Esophagus squamous epithelium (tissue), 5 donors: ENCODE data around the gene HEPH. TPM values are rescaled to one million over a fixed set of nuclear protein-coding genes. Genes with fewer than 3 reads are reported as not detected.
A peak's percentile ranks its signal among the peaks of the same experiment; 100 is the strongest.
"Not testable (repeated sequence)": the region's sequence is repeated elsewhere in the genome, so short reads cannot be mapped to it uniquely, and the experiment has no call there.

Experiments
- DNase-seq: peaks from one replicate; lab custom pipeline; 2025; lab: John Stamatoyannopoulos, UW
- H3K27ac ChIP-seq, 4 donors: fragments of 200-600 bp; sonication (generic); one replicate each; pipeline ENCODE4 v1.5.1; 2016 to 2019; ENCODE audit warnings: mild to moderate bottlenecking in 1 of 4
- H3K27me3 ChIP-seq, 4 donors: fragments of 200-600 bp; sonication (generic); 1 replicate in 3 of 4; 2 replicates in 1 of 4; pipeline versions ENCODE4 v1.5.1 to v1.6.0; 2017 to 2021; ENCODE audit warnings: antibody characterized with exemption in 1 of 4
- H3K36me3 ChIP-seq, 3 donors: fragments of 200-600 bp; sonication (generic); one replicate each; pipeline ENCODE4 v1.5.1; 2016 to 2019
- H3K4me1 ChIP-seq, 3 donors: fragments of 200-600 bp; sonication (generic); one replicate each; pipeline ENCODE4 v1.5.1; 2017 to 2019
- H3K4me3 ChIP-seq, 4 donors: fragments of 200-600 bp; sonication (generic); 1 replicate in 3 of 4; 2 replicates in 1 of 4; pipeline ENCODE4 v1.5.1; 2016 to 2019; ENCODE audit warnings: mild to moderate bottlenecking in 2 of 4, moderate library complexity in 1 of 4
- H3K9me3 ChIP-seq, 3 donors: fragments of 200-600 bp; sonication (generic); one replicate each; pipeline ENCODE4 v1.5.1; 2016 to 2019
- POLR2A ChIP-seq, 4 donors: fragments of 450-650 bp; IDR thresholded peaks; one replicate each; pipeline ENCODE4 v1.6.1; 2017; ENCODE audit warnings: antibody characterized with exemption in 4 of 4, mild to moderate bottlenecking in 4 of 4, moderate library complexity in 3 of 4
- WGBS, 2 donors: methylation state at CpG; one replicate each; pipeline ENCODE4 v1.1.5; 2018; 5-methylcytosine and 5-hydroxymethylcytosine counted together
- intact Hi-C: fragments of 100-400 bp; cut with DNase I; formaldehyde crosslinking; loops from one replicate; pipeline ENCODE4 v1.15.0; 2022
- total RNA-seq, 4 donors: library from RNA; depleted of rRNA; stranded (reverse); fragments of >200 nt; gene quantifications; one replicate each; pipeline ENCODE4 v1.1.0, GENCODE V29; 2016
- TF ChIP-seq, protein P1 (sequence below), 6 experiments: fragments of 450-650 bp in 4 of 6; fragments of 200-600 bp in 2 of 6; sonication (generic) in 2 of 6; IDR thresholded peaks; one replicate each; pipeline ENCODE4 v1.5.1; 2016 to 2019; ENCODE audit warnings: antibody characterized with exemption in 6 of 6, mild to moderate bottlenecking in 4 of 6, moderate library complexity in 4 of 6
- donor health status: DM: yes; HTN: yes; CAD: no.

HEPH gene, protein sequence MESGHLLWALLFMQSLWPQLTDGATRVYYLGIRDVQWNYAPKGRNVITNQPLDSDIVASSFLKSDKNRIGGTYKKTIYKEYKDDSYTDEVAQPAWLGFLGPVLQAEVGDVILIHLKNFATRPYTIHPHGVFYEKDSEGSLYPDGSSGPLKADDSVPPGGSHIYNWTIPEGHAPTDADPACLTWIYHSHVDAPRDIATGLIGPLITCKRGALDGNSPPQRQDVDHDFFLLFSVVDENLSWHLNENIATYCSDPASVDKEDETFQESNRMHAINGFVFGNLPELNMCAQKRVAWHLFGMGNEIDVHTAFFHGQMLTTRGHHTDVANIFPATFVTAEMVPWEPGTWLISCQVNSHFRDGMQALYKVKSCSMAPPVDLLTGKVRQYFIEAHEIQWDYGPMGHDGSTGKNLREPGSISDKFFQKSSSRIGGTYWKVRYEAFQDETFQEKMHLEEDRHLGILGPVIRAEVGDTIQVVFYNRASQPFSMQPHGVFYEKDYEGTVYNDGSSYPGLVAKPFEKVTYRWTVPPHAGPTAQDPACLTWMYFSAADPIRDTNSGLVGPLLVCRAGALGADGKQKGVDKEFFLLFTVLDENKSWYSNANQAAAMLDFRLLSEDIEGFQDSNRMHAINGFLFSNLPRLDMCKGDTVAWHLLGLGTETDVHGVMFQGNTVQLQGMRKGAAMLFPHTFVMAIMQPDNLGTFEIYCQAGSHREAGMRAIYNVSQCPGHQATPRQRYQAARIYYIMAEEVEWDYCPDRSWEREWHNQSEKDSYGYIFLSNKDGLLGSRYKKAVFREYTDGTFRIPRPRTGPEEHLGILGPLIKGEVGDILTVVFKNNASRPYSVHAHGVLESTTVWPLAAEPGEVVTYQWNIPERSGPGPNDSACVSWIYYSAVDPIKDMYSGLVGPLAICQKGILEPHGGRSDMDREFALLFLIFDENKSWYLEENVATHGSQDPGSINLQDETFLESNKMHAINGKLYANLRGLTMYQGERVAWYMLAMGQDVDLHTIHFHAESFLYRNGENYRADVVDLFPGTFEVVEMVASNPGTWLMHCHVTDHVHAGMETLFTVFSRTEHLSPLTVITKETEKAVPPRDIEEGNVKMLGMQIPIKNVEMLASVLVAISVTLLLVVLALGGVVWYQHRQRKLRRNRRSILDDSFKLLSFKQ
- total RNA-seq: 10 to 100 TPM in 1 of 4 donors, 1 to 10 TPM in 1, under 1 TPM in 2; 0.76 to 11.1 (median 1.7) TPM

- peak within 1 kb of the TSS in 2 of 4 donors; percentile 25 to 26 for H3K27ac ChIP-seq
- intact Hi-C loops: no loop called here
- DNase-seq: no peak
Observed at GRCh38 chrX:66163849-66164411, at the start of gene HEPH. HEPH (plus strand) TSS chrX:66164247; CDS start chrX:66170571, 6,324 bp downstream.

GRCh38 chrX:66118722-66119121, 45.3 kb upstream of the HEPH start:
- H3K36me3 ChIP-seq, H3K27me3 ChIP-seq, H3K4me1 ChIP-seq, H3K4me3 ChIP-seq, H3K9me3 ChIP-seq, H3K27ac ChIP-seq, DNase-seq, intact Hi-C loops: not testable (repeated sequence)
- 84 to 95% methylated on average over 4 to 5 of the region's 6 CpGs for WGBS, 2 donors

More at GRCh38 chrX:66163849-66164411, at the start of gene HEPH:
- no peak for TF ChIP-seq POLR2A (IDR thresholded peaks at IDR 0.05)
- TF ChIP-seq, protein P1, sequence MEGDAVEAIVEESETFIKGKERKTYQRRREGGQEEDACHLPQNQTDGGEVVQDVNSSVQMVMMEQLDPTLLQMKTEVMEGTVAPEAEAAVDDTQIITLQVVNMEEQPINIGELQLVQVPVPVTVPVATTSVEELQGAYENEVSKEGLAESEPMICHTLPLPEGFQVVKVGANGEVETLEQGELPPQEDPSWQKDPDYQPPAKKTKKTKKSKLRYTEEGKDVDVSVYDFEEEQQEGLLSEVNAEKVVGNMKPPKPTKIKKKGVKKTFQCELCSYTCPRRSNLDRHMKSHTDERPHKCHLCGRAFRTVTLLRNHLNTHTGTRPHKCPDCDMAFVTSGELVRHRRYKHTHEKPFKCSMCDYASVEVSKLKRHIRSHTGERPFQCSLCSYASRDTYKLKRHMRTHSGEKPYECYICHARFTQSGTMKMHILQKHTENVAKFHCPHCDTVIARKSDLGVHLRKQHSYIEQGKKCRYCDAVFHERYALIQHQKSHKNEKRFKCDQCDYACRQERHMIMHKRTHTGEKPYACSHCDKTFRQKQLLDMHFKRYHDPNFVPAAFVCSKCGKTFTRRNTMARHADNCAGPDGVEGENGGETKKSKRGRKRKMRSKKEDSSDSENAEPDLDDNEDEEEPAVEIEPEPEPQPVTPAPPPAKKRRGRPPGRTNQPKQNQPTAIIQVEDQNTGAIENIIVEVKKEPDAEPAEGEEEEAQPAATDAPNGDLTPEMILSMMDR (IDR thresholded peaks at IDR 0.05): no peak
- no peaks in the 10 kb centered on the region for H3K4me1 ChIP-seq
- WGBS, 2 donors: 8 to 64% methylated on average over 2 to 3 of the region's 3 CpGs
- no peaks in the 10 kb centered on the region for H3K36me3 ChIP-seq
- H3K4me3 ChIP-seq: peak within 1 kb of the TSS in 3 of 4 donors; percentile 30 to 50 (median 32)
- no peaks in the 10 kb centered on the region for H3K9me3 ChIP-seq
- no peaks in the 10 kb centered on the region for H3K27me3 ChIP-seq

- H3K27me3 ChIP-seq, H3K4me1 ChIP-seq, H3K36me3 ChIP-seq, intact Hi-C loops, H3K4me3 ChIP-seq, DNase-seq, H3K27ac ChIP-seq, H3K9me3 ChIP-seq: not testable (repeated sequence)
- 85 to 100% methylated on average over 2 of the region's 2 CpGs for WGBS, 2 donors
Observed at GRCh38 chrX:66121354-66121753, 42.7 kb upstream of the HEPH start.

- Histone ChIP-seq H3K27ac (no peak overlapping the region), H3K36me3 (no peaks in the 10 kb centered on the region), H3K9me3 (no peaks in the 10 kb centered on the region), H3K27me3 (no peaks in the 10 kb centered on the region), H3K4me1 (no peaks in the 10 kb centered on the region), H3K4me3 (no peak overlapping the region)
- intact Hi-C loops: no loop called here
- TF ChIP-seq, protein P1 (IDR thresholded peaks at IDR 0.05): no peak
- no peak for TF ChIP-seq POLR2A (IDR thresholded peaks at IDR 0.05)
- no CpG with 5 or more reads among the region's 3 CpGs for WGBS, 2 donors
- DNase-seq: no peak
Observed at GRCh38 chrX:66126662-66127061, 37.4 kb upstream of the HEPH start.

- Histone ChIP-seq H3K36me3 (no peaks in the 10 kb centered on the region), H3K27me3 (no peaks in the 10 kb centered on the region), H3K4me1 (no peaks in the 10 kb centered on the region), H3K4me3 (no peak overlapping the region), H3K27ac (no peak overlapping the region), H3K9me3 (no peaks in the 10 kb centered on the region)
- no peak for DNase-seq
- intact Hi-C loops: no loop called here
- no peak for TF ChIP-seq POLR2A (IDR thresholded peaks at IDR 0.05)
- TF ChIP-seq, protein P1 (IDR thresholded peaks at IDR 0.05): no peak
Observed at GRCh38 chrX:66130469-66130868, 33.6 kb upstream of the HEPH start.

- H3K9me3 ChIP-seq, H3K27ac ChIP-seq, H3K4me1 ChIP-seq, H3K4me3 ChIP-seq, H3K27me3 ChIP-seq, DNase-seq, intact Hi-C loops, H3K36me3 ChIP-seq: not testable (repeated sequence)
- 45 to 67% methylated on average over 2 to 4 of the region's 4 CpGs for WGBS, 2 donors
Observed at GRCh38 chrX:66135284-66135683, 28.8 kb upstream of the HEPH start.
